ENCODE data around the gene ARHGAP42. TPM values are rescaled to one million over a fixed set of nuclear protein-coding genes. Genes with fewer than 3 reads are reported as not detected.

The ARHGAP42 gene
- total RNA-seq, 1 donor from 2014 or later = 19.1 TPM

DNA sequence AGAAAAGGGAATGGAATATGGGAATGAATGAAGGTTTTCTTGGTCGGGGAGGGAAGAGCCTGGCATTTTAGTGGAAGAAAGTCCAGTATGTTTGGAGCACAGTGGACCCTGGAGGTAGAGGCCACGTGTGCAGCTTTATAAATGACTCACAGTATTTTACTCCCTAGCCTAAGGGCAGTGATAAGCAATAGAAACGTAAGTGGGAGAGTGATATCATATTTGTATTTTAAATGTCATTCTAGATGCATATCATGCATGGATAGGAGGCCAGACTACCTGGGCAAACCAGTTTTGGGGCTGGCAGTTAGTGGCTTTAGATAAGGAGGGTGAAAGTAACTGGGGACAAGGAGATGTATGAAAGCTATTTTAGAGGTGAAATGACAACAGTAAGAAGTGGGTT is 174.1 kb downstream of the ARHGAP42 start:
- no peak for DNase-seq (ENCODE audit: low spot score)
- Mint-ChIP-seq H3K4me1 (ENCODE audit: unreplicated experiment) (peaks cover 8% of the 10 kb centered on the region), H3K9me3 (ENCODE audit: unreplicated experiment) (no peaks in the 10 kb centered on the region), H3K36me3 (ENCODE audit: low read depth, unreplicated experiment) (no peaks in the 10 kb centered on the region), H3K27me3 (ENCODE audit: unreplicated experiment) (peaks cover 2% of the 10 kb centered on the region), H3K27ac (ENCODE audit: unreplicated experiment) (no peak overlapping the region), H3K4me3 (ENCODE audit: unreplicated experiment) (no peak overlapping the region)
- TF ChIP-seq, protein P1, sequence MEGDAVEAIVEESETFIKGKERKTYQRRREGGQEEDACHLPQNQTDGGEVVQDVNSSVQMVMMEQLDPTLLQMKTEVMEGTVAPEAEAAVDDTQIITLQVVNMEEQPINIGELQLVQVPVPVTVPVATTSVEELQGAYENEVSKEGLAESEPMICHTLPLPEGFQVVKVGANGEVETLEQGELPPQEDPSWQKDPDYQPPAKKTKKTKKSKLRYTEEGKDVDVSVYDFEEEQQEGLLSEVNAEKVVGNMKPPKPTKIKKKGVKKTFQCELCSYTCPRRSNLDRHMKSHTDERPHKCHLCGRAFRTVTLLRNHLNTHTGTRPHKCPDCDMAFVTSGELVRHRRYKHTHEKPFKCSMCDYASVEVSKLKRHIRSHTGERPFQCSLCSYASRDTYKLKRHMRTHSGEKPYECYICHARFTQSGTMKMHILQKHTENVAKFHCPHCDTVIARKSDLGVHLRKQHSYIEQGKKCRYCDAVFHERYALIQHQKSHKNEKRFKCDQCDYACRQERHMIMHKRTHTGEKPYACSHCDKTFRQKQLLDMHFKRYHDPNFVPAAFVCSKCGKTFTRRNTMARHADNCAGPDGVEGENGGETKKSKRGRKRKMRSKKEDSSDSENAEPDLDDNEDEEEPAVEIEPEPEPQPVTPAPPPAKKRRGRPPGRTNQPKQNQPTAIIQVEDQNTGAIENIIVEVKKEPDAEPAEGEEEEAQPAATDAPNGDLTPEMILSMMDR (IDR thresholded peaks at IDR 0.05; ENCODE audit: unreplicated experiment) = no peak

DNA sequence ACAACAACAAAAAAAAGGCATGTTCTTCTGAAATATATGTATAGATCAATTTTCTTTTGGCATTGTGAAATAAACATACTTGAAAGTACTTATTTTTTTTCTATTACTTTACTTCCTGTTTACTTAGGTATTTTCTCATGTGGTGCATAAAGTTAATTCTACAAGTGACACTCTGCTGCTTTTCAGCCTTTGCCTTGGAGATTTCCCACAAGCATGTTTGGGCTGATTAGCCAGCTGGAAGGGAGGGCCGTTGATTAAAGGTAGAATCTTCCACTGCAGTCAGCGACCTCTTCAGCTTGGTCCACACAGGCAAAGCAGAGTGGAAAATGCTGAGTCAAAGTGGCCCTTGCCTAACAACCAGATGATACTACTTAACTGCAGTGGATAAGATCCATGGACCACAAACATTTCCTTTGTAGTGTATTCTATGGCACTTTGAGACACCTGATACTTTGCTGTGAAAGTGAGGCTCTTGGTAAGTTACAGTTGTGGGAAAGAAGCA is 176.0 kb downstream of the ARHGAP42 start:
- H3K36me3 Mint-ChIP-seq (ENCODE audit: low read depth, unreplicated experiment) = no peaks in the 10 kb centered on the region
- TF ChIP-seq, protein P1 (IDR thresholded peaks at IDR 0.05; ENCODE audit: unreplicated experiment) = no peak
- peak overlapping the region; percentile 11 for H3K27ac Mint-ChIP-seq (ENCODE audit: unreplicated experiment)
- H3K27me3 Mint-ChIP-seq (ENCODE audit: unreplicated experiment) = peaks cover 3% of the 10 kb centered on the region
- DNase-seq (ENCODE audit: low spot score) = no peak
- no peaks in the 10 kb centered on the region for H3K9me3 Mint-ChIP-seq (ENCODE audit: unreplicated experiment)
- H3K4me1 Mint-ChIP-seq (ENCODE audit: unreplicated experiment) = peaks cover 15% of the 10 kb centered on the region
- no peak overlapping the region for H3K4me3 Mint-ChIP-seq (ENCODE audit: unreplicated experiment)

DNA sequence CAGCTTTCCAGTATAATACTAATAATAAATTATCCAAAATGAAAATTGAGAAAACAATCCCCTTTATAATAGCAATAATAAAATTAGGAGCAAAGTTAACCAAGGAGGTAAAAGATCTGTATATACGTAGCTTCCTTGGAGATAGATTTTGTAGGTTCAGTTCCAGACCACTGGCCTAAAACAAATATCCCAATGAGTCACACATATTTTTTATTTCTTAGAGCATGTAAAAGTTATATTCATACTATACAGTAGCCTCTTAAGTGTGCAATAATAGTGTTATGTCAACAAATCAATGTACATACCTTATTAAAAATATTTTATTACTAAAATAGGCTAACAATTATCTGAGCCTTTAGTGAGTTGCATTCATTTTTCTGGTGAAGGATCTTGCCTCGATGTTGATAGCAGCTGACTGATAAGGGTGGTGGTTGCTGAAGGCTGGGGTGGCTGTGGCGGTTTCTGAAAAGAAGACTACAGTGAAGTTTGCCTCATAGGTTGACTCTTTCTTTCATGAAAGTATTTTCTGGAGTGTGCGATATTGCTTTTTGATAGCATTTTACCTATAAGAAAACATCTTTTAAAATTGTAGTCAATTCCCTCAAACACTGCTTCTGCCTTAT is 178.5 kb downstream of the ARHGAP42 start:
- DNase-seq (ENCODE audit: low spot score) = no peak
- no peak overlapping the region for H3K27ac Mint-ChIP-seq (ENCODE audit: unreplicated experiment)
- H3K4me3 Mint-ChIP-seq (ENCODE audit: unreplicated experiment) = no peak overlapping the region
- H3K27me3 Mint-ChIP-seq (ENCODE audit: unreplicated experiment) = peaks cover 3% of the 10 kb centered on the region
- H3K4me1 Mint-ChIP-seq (ENCODE audit: unreplicated experiment) = peaks cover 15% of the 10 kb centered on the region
- H3K9me3 Mint-ChIP-seq (ENCODE audit: unreplicated experiment) = no peaks in the 10 kb centered on the region
- TF ChIP-seq, protein P1 (IDR thresholded peaks at IDR 0.05; ENCODE audit: unreplicated experiment) = no peak
- H3K36me3 Mint-ChIP-seq (ENCODE audit: low read depth, unreplicated experiment) = no peaks in the 10 kb centered on the region

DNA sequence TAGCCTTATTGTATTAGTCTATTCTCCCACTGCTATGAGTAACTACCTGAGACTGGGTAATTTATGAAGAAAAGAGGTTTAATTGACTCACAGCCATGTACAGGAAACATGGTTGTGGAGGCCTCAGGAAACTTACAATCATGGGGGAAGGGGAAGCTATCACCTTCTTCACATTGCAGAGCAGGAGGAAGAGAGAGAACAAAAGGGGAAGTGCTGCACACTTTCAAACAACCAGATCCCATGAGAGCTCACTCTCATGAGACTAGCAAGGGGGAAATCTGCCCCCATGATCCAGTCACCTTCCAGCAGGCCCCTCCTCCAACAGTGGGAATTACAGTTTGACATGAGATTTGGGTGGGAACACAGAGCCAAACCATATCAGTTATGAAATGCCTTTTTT is 179.4 kb downstream of the ARHGAP42 start:
- Mint-ChIP-seq H3K9me3 (ENCODE audit: unreplicated experiment) (no peaks in the 10 kb centered on the region), H3K36me3 (ENCODE audit: low read depth, unreplicated experiment) (no peaks in the 10 kb centered on the region), H3K4me1 (ENCODE audit: unreplicated experiment) (peaks cover 15% of the 10 kb centered on the region), H3K27me3 (ENCODE audit: unreplicated experiment) (peaks cover 3% of the 10 kb centered on the region), H3K4me3 (ENCODE audit: unreplicated experiment) (no peak overlapping the region), H3K27ac (ENCODE audit: unreplicated experiment) (peak overlapping the region; percentile 57)
- DNase-seq (ENCODE audit: low spot score) = no peak
- TF ChIP-seq, protein P1 (IDR thresholded peaks at IDR 0.05; ENCODE audit: unreplicated experiment) = no peak

DNA sequence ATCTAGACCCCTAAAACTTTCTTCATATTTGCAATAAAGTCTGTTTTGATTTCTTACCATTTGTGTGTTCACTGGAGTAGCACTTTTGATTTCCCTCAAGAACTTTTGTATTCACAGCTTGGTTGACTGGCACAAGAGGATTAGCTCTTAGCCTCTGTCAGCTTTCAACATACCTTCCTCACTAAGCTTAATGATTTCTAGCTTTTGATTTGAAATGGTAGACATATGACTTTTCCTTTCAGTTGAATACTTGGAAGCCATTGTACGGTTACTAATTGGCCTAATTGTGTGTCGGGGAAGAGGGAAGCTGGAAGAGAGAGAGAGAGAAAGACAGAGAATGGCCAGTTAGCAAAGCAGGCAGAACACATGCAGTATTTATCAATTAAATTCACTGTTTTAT is 180.5 kb downstream of the ARHGAP42 start:
- Mint-ChIP-seq H3K4me3 (ENCODE audit: unreplicated experiment) (no peak overlapping the region), H3K36me3 (ENCODE audit: low read depth, unreplicated experiment) (no peaks in the 10 kb centered on the region)

More for the DNA sequence above, 180.5 kb downstream of the ARHGAP42 start:
- TF ChIP-seq, protein P1 (IDR thresholded peaks at IDR 0.05; ENCODE audit: unreplicated experiment) = no peak
- H3K27ac Mint-ChIP-seq (ENCODE audit: unreplicated experiment) = no peak overlapping the region
- H3K9me3 Mint-ChIP-seq (ENCODE audit: unreplicated experiment) = no peaks in the 10 kb centered on the region
- no peak for DNase-seq (ENCODE audit: low spot score)
- peaks cover 15% of the 10 kb centered on the region for H3K4me1 Mint-ChIP-seq (ENCODE audit: unreplicated experiment)
- peaks cover 3% of the 10 kb centered on the region for H3K27me3 Mint-ChIP-seq (ENCODE audit: unreplicated experiment)

All from endothelial cell (in vitro differentiated cells).